ENCODE results near the gene CALHM6. TPM values are rescaled to one million over a fixed set of nuclear protein-coding genes. Genes with fewer than 3 reads are reported as not detected.

Gene CALHM6
- total and polyA plus RNA-seq, 10 of the 15 experiments (the other 5 are each of a cell fraction or from before 2014, with no cell fraction given): 0.15 to 3.4 (median 1.3) TPM

- TF ChIP-seq ZBTB11 (CRISPR knock-in tag; IDR thresholded peaks at IDR 0.05) (no peak), CTCF (IDR thresholded peaks at IDR 0.05 in 2 of 3, conservative IDR thresholded peaks at IDR 0.05 in 1 of 3; ENCODE audit: control insufficient read depth in 2 of 3, extremely low read depth in 1 of 3, insufficient read depth in 1 of 3, low read depth in 3 of 3, low read length in 3 of 3) (no peak), CBX5 (IDR thresholded peaks at IDR 0.05; ENCODE audit: low read depth) (no peak), RELA (IDR thresholded peaks at IDR 0.05; ENCODE audit: borderline replicate concordance, partially characterized antibody) (no peak), TCF12 (IDR thresholded peaks at IDR 0.05; ENCODE audit: low read depth, low read length) (no peak), CEBPB (IDR thresholded peaks at IDR 0.05; ENCODE audit: borderline replicate concordance in 1 of 2, low read depth in 2 of 2, low read length in 2 of 2) (0 out of 4 replicates have a peak, but pooled peaks of 1 of the 2 experiments have one; percentile 24), HDGF (IDR thresholded peaks at IDR 0.05) (no peak), CHD4 (IDR thresholded peaks at IDR 0.05) (no peak), MTA2 (IDR thresholded peaks at IDR 0.05; ENCODE audit: low read depth) (peak; percentile 66), ZNF622 (IDR thresholded peaks at IDR 0.05) (no peak), TCF3 (IDR thresholded peaks at IDR 0.05; ENCODE audit: borderline replicate concordance, insufficient read depth, low read depth, low read length) (no peak), ZZZ3 (IDR thresholded peaks at IDR 0.05; ENCODE audit: control insufficient read depth, insufficient read length, low read depth) (no peak), ZNF384 (IDR thresholded peaks at IDR 0.05; ENCODE audit: borderline replicate concordance, low read depth, low read length) (0 out of 2 replicates have a peak, but pooled peaks have one; percentile 36), MAX (IDR thresholded peaks at IDR 0.05; ENCODE audit: low read depth, low read length) (no peak), ZNF274 (IDR thresholded peaks at IDR 0.05; ENCODE audit: insufficient read depth, insufficient read length) (no peak), KLF5 (IDR thresholded peaks at IDR 0.05; ENCODE audit: partially characterized antibody) (no peak), SPI1 (IDR thresholded peaks at IDR 0.05; ENCODE audit: borderline replicate concordance, insufficient read depth, low read depth, low read length) (peak; percentile 90), MEF2A (IDR thresholded peaks at IDR 0.05; ENCODE audit: insufficient read depth, low read depth, low read length) (peak; percentile 71), CBFB (IDR thresholded peaks at IDR 0.05; ENCODE audit: low read depth) (0 out of 2 replicates have a peak, but pooled peaks have one; percentile 34), ZNF24 (IDR thresholded peaks at IDR 0.05) (no peak), EZH2 (IDR thresholded peaks at IDR 0.05; ENCODE audit: borderline replicate concordance, control insufficient read depth, low read depth, low read length) (no peak), POLR2A (IDR thresholded peaks at IDR 0.05; ENCODE audit: low read depth, low read length) (no peak), LARP7 (IDR thresholded peaks at IDR 0.05) (no peak), NFYB (IDR thresholded peaks at IDR 0.05; ENCODE audit: insufficient read depth, low read depth, low read length) (no peak)
These were observed 15.0 kb downstream of the CALHM6 start (continued) for GRCh38 chr6:116476002-116476678.

All from GM12878 (cell line).